ENCODE data around the gene ARID2.

- TF ChIP-seq CEBPB (tag; IDR thresholded peaks at IDR 0.05) (no peak), CTCF (IDR thresholded peaks at IDR 0.05 in 2 of 3, conservative IDR thresholded peaks at IDR 0.05 in 1 of 3; ENCODE audit: insufficient read depth in 2 of 3, low read depth in 1 of 3, low read length in 3 of 3) (no peak), MTA3 (IDR thresholded peaks at IDR 0.05; ENCODE audit: borderline replicate concordance) (no peak), SMARCC2 (IDR thresholded peaks at IDR 0.05; ENCODE audit: low read depth) (no peak), MYNN (IDR thresholded peaks at IDR 0.05) (no peak), MYNN (CRISPR knock-in tag; IDR thresholded peaks at IDR 0.05) (no peak)
These were observed 27.7 kb downstream of the ARID2 start for GRCh38 chr12:45757172-45757571.
